H1 (cell line): ENCODE measurements around the gene EEF2. TPM values are rescaled to one million over a fixed set of nuclear protein-coding genes. Genes with fewer than 3 reads are reported as not detected.
A peak's percentile ranks its signal among the peaks of the same experiment; 100 is the strongest.

Experiments
- CTCF ChIA-PET: fragments of 300-600 bp; sonication (Branson Sonifier 250); formaldehyde crosslinking; loops from one replicate; lab custom pipeline; 2021; ENCODE audit not compliant: partially characterized antibody; lab: Charles Lee
- POLR2A ChIA-PET: fragments of 300-600 bp; sonication (Branson Sonifier 250); formaldehyde crosslinking; loops from one replicate; lab custom pipeline; 2021; ENCODE audit warnings: inconsistent platforms; ENCODE audit not compliant: partially characterized antibody; lab: Charles Lee
- DNase-seq, 2 experiments: peaks; one replicate each; pipeline versions ENCODE4 v3.0.0 to v3.0.0-alpha.2; 2010 to 2022; ENCODE audit warnings: low spot score in 2 of 2, low read depth in 1 of 2, mixed read lengths in 1 of 2
- FAIRE-seq: peaks from 2 replicates; lab custom pipeline; 2011; peaks lifted over from hg19 to GRCh38; lab: Jason Lieb, UNC
- H2AFZ ChIP-seq: 2 replicates; pipeline ENCODE4 v1.8.1; 2012; ENCODE audit warnings: low read length, inconsistent platforms
- H2AK5ac ChIP-seq: 2 replicates; pipeline ENCODE4 v1.6.1; 2013; ENCODE audit warnings: low read depth, low read length
- H2BK120ac ChIP-seq: replicated peaks from 2 replicates; pipeline ENCODE3; 2013; ENCODE audit warnings: low read depth, low read length, inconsistent platforms
- H2BK12ac ChIP-seq: 2 replicates; pipeline ENCODE4 v1.6.1; 2013; ENCODE audit warnings: low read depth, low read length
- H2BK15ac ChIP-seq: 2 replicates; pipeline ENCODE4 v1.6.1; 2013; ENCODE audit warnings: low read length
- H2BK20ac ChIP-seq: 2 replicates; pipeline ENCODE4 v1.6.1; 2013; ENCODE audit warnings: low read length
- H2BK5ac ChIP-seq: 2 replicates; pipeline ENCODE4 v1.6.1; 2013; ENCODE audit warnings: low read depth, low read length
- H3K14ac ChIP-seq: 2 replicates; pipeline ENCODE4 v1.6.1; 2013; ENCODE audit warnings: inconsistent platforms; ENCODE audit not compliant: insufficient read length
- H3K18ac ChIP-seq: 2 replicates; pipeline ENCODE4 v1.6.1; 2013; ENCODE audit warnings: low read length; ENCODE audit errors: extremely low read depth
- H3K23ac ChIP-seq: 2 replicates; pipeline ENCODE4 v1.6.1; 2013; ENCODE audit warnings: inconsistent platforms; ENCODE audit not compliant: insufficient read length
- H3K23me2 ChIP-seq: 2 replicates; pipeline ENCODE4 v1.6.1; 2013; ENCODE audit warnings: low read depth, low read length
- H3K27ac ChIP-seq: 2 replicates; pipeline ENCODE4 v1.6.1; 2011; ENCODE audit warnings: low read depth, low read length, inconsistent platforms
- H3K27me3 ChIP-seq, 4 experiments: replicated peaks in 1 of 4; 1 replicate in 1 of 4; 2 replicates in 3 of 4; pipeline versions ENCODE4 v1.6.1 to v1.8.1; 2011 to 2013; ENCODE audit warnings: low read length in 3 of 4, mild to moderate bottlenecking in 3 of 4, inconsistent platforms in 2 of 4, mixed read lengths in 2 of 4, moderate library complexity in 1 of 4; ENCODE audit not compliant: control insufficient read depth in 3 of 4, insufficient read depth in 3 of 4; ENCODE audit errors: extremely low read depth in 1 of 4
- H3K36me3 ChIP-seq, 4 experiments: 2 replicates each; pipeline versions ENCODE4 v1.6.1 to v1.8.1; 2011 to 2013; ENCODE audit warnings: mild to moderate bottlenecking in 4 of 4, low read length in 3 of 4, moderate library complexity in 2 of 4, control low read depth in 1 of 4, inconsistent platforms in 1 of 4; ENCODE audit not compliant: insufficient read depth in 4 of 4, control insufficient read depth in 2 of 4
- H3K4ac ChIP-seq: replicated peaks from 2 replicates; pipeline ENCODE3; 2013; ENCODE audit warnings: low read length, low read depth, mixed read lengths, inconsistent platforms; ENCODE audit not compliant: insufficient read length
- H3K4me1 ChIP-seq, 4 experiments: replicated peaks in 1 of 4; 1 replicate in 1 of 4; 2 replicates in 3 of 4; pipeline versions ENCODE4 v1.6.1 to v1.8.1; 2011 to 2013; ENCODE audit warnings: low read length in 3 of 4, inconsistent platforms in 2 of 4, mixed read lengths in 1 of 4; ENCODE audit not compliant: insufficient read depth in 4 of 4, control insufficient read depth in 3 of 4
- H3K4me2 ChIP-seq, 2 experiments: 2 replicates each; pipeline versions ENCODE4 v1.6.1 to v1.8.1; 2011 to 2013; ENCODE audit warnings: low read depth in 2 of 2, low read length in 2 of 2, control low read depth in 1 of 2, inconsistent platforms in 1 of 2, mild to moderate bottlenecking in 1 of 2; ENCODE audit not compliant: insufficient read depth in 1 of 2
- H3K4me3 ChIP-seq, 4 experiments: fragments of 200-600, 300-600 bp in 1 of 4; sonication (generic), shearing (Covaris generic), sonication (Bioruptor Twin) in 1 of 4; 2 replicates each; pipeline versions ENCODE4 v1.5.1 to v1.8.1; 2011 to 2016; ENCODE audit warnings: low read length in 4 of 4, low read depth in 3 of 4, control low read depth in 2 of 4, inconsistent platforms in 2 of 4, mild to moderate bottlenecking in 2 of 4, mixed read lengths in 1 of 4, moderate library complexity in 1 of 4; ENCODE audit not compliant: insufficient read depth in 2 of 4; ENCODE audit errors: extremely low read depth in 1 of 4
- H3K56ac ChIP-seq: replicated peaks from 2 replicates; pipeline ENCODE3; 2013; ENCODE audit warnings: low read depth, mild to moderate bottlenecking, mixed read lengths, low read length, inconsistent platforms; ENCODE audit not compliant: insufficient read length
- H3K79me1 ChIP-seq: 2 replicates; pipeline ENCODE4 v1.6.1; 2013; ENCODE audit warnings: low read depth, low read length, control low read depth
- H3K79me2 ChIP-seq, 2 experiments: 2 replicates each; pipeline versions ENCODE4 v1.6.1 to v1.8.1; 2012 to 2013; ENCODE audit warnings: low read length in 2 of 2, mild to moderate bottlenecking in 2 of 2, inconsistent platforms in 1 of 2; ENCODE audit not compliant: insufficient read depth in 2 of 2, control insufficient read depth in 1 of 2
- H3K9ac ChIP-seq, 4 experiments: replicated peaks in 1 of 4; 1 replicate in 1 of 4; 2 replicates in 3 of 4; pipeline versions ENCODE4 v1.6.1 to v1.8.1; 2011 to 2013; ENCODE audit warnings: low read depth in 3 of 4, low read length in 3 of 4, control low read depth in 2 of 4, mild to moderate bottlenecking in 2 of 4, moderate library complexity in 2 of 4, inconsistent platforms in 1 of 4; ENCODE audit errors: extremely low read depth in 1 of 4
- H3K9me3 ChIP-seq, 2 experiments: 2 replicates each; pipeline versions ENCODE4 v1.6.1 to v1.8.1; 2012 to 2013; ENCODE audit warnings: mild to moderate bottlenecking in 2 of 2, moderate library complexity in 2 of 2, control low read depth in 1 of 2, inconsistent platforms in 1 of 2, low read depth in 1 of 2, low read length in 1 of 2, mixed read lengths in 1 of 2; ENCODE audit not compliant: insufficient read depth in 2 of 2
- H4K20me1 ChIP-seq, 2 experiments: replicated peaks in 1 of 2; 2 replicates each; pipeline versions ENCODE3 to v1.8.1; 2011 to 2013; ENCODE audit warnings: inconsistent platforms in 2 of 2, low read length in 2 of 2, mild to moderate bottlenecking in 1 of 2; ENCODE audit not compliant: insufficient read depth in 2 of 2, control insufficient read depth in 1 of 2
- H4K5ac ChIP-seq: 2 replicates; pipeline ENCODE4 v1.6.1; 2013; ENCODE audit warnings: low read length, low read depth, mixed read lengths, inconsistent platforms; ENCODE audit not compliant: insufficient read length
- H4K8ac ChIP-seq: 2 replicates; pipeline ENCODE4 v1.8.0; 2013; ENCODE audit warnings: mild to moderate bottlenecking, moderate library complexity, low read length, inconsistent platforms; ENCODE audit not compliant: insufficient read depth; ENCODE audit errors: extremely low read depth
- H4K91ac ChIP-seq: replicated peaks from 2 replicates; pipeline ENCODE3; 2013; ENCODE audit warnings: low read length, mixed read lengths, inconsistent platforms; ENCODE audit not compliant: insufficient read length
- ASH2L ChIP-seq: fragments of 200-600, 300-600 bp; sonication (generic); IDR thresholded peaks from one replicate; pipeline ENCODE4 v1.7.1; 2017; ENCODE audit warnings: low read length
- CBX8 ChIP-seq: fragments of 300-800, 300-1000 bp; sonication (generic); IDR thresholded peaks from 2 replicates; pipeline ENCODE4 v1.7.1; 2016; ENCODE audit warnings: low read depth, low read length, borderline replicate concordance
- CEBPB ChIP-seq: IDR thresholded peaks from 2 replicates; pipeline ENCODE4 v1.6.1; 2012; ENCODE audit warnings: low read depth, low read length
- CHD1 ChIP-seq: IDR thresholded peaks from 2 replicates; pipeline ENCODE4 v1.6.1; 2012; ENCODE audit warnings: low read depth, low read length, improper control_type of control experiment
- CREB1 ChIP-seq: IDR thresholded peaks from 2 replicates; pipeline ENCODE4 v1.6.1; 2012; ENCODE audit warnings: inconsistent platforms
- EP300 ChIP-seq, 2 experiments: IDR thresholded peaks; 1 replicate in 1 of 2; 2 replicates in 1 of 2; pipeline ENCODE4 v1.6.1; 2011 to 2012; ENCODE audit warnings: low read depth in 2 of 2, low read length in 2 of 2, mild to moderate bottlenecking in 2 of 2, borderline replicate concordance in 1 of 2, inconsistent platforms in 1 of 2, moderate library complexity in 1 of 2
- FOSL1 ChIP-seq: IDR thresholded peaks from 2 replicates; pipeline ENCODE4 v1.6.1; 2011; ENCODE audit warnings: mild to moderate bottlenecking, low read depth, low read length, moderate library complexity; ENCODE audit not compliant: insufficient read depth
- JUND ChIP-seq: IDR thresholded peaks from 2 replicates; pipeline ENCODE4 v1.6.1; 2011; ENCODE audit warnings: mild to moderate bottlenecking, improper control_type of control experiment, low read length
- KDM1A ChIP-seq: fragments of 200-600, 300-600 bp; sonication (generic); IDR thresholded peaks from 2 replicates; pipeline ENCODE4 v1.7.1; 2016; ENCODE audit warnings: mild to moderate bottlenecking, low read length, borderline replicate concordance
- POU5F1 ChIP-seq: IDR thresholded peaks from 2 replicates; pipeline ENCODE4 v1.6.1; 2011; ENCODE audit warnings: low read depth, mild to moderate bottlenecking, low read length, moderate library complexity
- YY1 ChIP-seq: IDR thresholded peaks from 2 replicates; pipeline ENCODE4 v1.6.1; 2011; ENCODE audit warnings: low read depth, mild to moderate bottlenecking, low read length
- WGBS, 2 experiments: shearing (Covaris generic) in 1 of 2; methylation state at CpG; one replicate each; pipeline versions ENCODE4 v1.1.6 to v1.1.7; 2013 to 2015; ENCODE audit warnings: low lambda C conversion rate in 2 of 2, mixed read lengths in 2 of 2, inconsistent platforms in 1 of 2, low coverage in 1 of 2, missing lambda C conversion rate in 1 of 2; ENCODE audit not compliant: insufficient replicate concordance in 2 of 2, insufficient coverage in 1 of 2, insufficient read length in 1 of 2; ENCODE audit errors: extremely low coverage in 1 of 2, missing lambda C conversion rate in 1 of 2; 5-methylcytosine and 5-hydroxymethylcytosine counted together
- polyA plus RNA-seq, 7 experiments: library from polyadenylated mRNA; depleted of rRNA in 3 of 7; stranded (reverse) in 5 of 7; unstranded in 2 of 7; fragments of >200 nt in 5 of 7; fragments of 200-250 nt in 2 of 7; gene quantifications; 1 replicate in 5 of 7; 2 replicates in 1 of 7; 4 replicates in 1 of 7; pipeline versions ENCODE4 v1.2.1 to v1.2.3, GENCODE V29; 2011 to 2013; ENCODE audit warnings: missing spikeins in 2 of 7, mixed read lengths in 2 of 7
- total RNA-seq: library from RNA; stranded (reverse); fragmentation: NEBNext Ultra II Directional; extraction: Animal tissue kit (Norgen Biotek cat#: 25700); gene quantifications from 2 replicates; pipeline ENCODE4 v1.2.1, GENCODE V29; 2021
- TF ChIP-seq, protein P1 (sequence below), 3 experiments: IDR thresholded peaks; 1 replicate in 2 of 3; 2 replicates in 1 of 3; pipeline versions ENCODE4 v1.5.1 to v1.6.1; 2011; ENCODE audit warnings: low read length in 3 of 3, mild to moderate bottlenecking in 3 of 3, inconsistent platforms in 2 of 3, low read depth in 1 of 3, moderate library complexity in 1 of 3; ENCODE audit not compliant: insufficient read depth in 1 of 3; ENCODE audit errors: control extremely low read depth in 1 of 3

The EEF2 gene
- total and polyA plus RNA-seq, 2 of the 8 experiments (the other 6 are each of a cell fraction or from before 2014, with no cell fraction given): 1,554 to 3,380 TPM

DNA sequence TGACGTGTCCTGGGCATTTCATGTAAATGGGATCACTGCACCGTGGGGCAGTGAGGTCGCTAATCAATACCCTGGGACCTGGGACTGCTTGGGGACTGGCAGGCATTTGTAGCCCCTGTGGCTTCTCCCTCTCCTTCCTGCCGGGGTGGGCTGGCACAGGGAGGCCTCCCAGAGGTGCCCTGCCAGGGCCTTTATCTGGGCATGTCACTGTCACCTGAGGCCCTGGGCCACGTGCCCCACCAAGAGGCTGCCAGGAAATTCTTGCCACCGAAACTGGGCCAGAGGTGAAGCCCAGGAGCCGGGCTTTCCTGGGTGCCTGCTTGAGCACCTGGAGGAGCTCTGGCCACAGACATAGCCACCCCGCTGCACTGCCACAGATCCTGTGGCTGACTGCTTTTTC is 54.2 kb downstream of the EEF2 start:
- no peak for FAIRE-seq
- H3K27ac ChIP-seq: no peak overlapping the region
- no peak overlapping the region for H3K18ac ChIP-seq
- H3K4me2 ChIP-seq: no peak overlapping the region
- no peak overlapping the region for H3K23ac ChIP-seq
- peaks cover 0 to 2% (median 0%) of the 10 kb centered on the region in 4 experiments; a peak in 1 of 7 replicates for H3K4me1 ChIP-seq
- no peaks in the 10 kb centered on the region for H4K20me1 ChIP-seq
- H3K4ac ChIP-seq: no peak overlapping the region
- no peaks in the 10 kb centered on the region for H3K36me3 ChIP-seq
- peak overlapping the region; percentile 74 for H4K91ac ChIP-seq
- WGBS, 2 experiments: 83% methylated on average over 8 of the region's 8 CpGs; no CpG with 5 or more reads in 1 of the 2 experiments
- H3K27me3 ChIP-seq: no peaks in the 10 kb centered on the region; a peak in 1 of 7 replicates
- no peak overlapping the region for H2BK12ac ChIP-seq
- H3K9me3 ChIP-seq: no peaks in the 10 kb centered on the region
- H2BK120ac ChIP-seq: no peak overlapping the region
- peaks cover 3% of the 10 kb centered on the region; the same call in 1 of the 2 replicates for H3K23me2 ChIP-seq
- no peak overlapping the region for H3K14ac ChIP-seq
- H2AFZ ChIP-seq: no peak overlapping the region
- H3K4me3 ChIP-seq: no peak overlapping the region
- no peak overlapping the region for H3K56ac ChIP-seq
- H4K5ac ChIP-seq: no peak overlapping the region
- peaks cover 0 to 7% of the 10 kb centered on the region in 2 experiments; a peak in 1 of 4 replicates for H3K79me2 ChIP-seq
- CTCF ChIA-PET: no interaction called here
- no peak overlapping the region for H2BK5ac ChIP-seq
- H4K8ac ChIP-seq: no peak overlapping the region
- no peak overlapping the region for H3K9ac ChIP-seq
- POLR2A ChIA-PET: interaction anchor here (5.0 kb wide), 1 partner anchor 38 kb away, joined by 52 read pairs; the partner anchor contains the start of gene DAPK3
- no peak overlapping the region for H2BK20ac ChIP-seq
- no peak overlapping the region for H2BK15ac ChIP-seq
- DNase-seq: no peak
- no peaks in the 10 kb centered on the region for H3K79me1 ChIP-seq
- 0 out of 2 replicates have a peak overlapping the region, but pooled peaks have one; percentile 6 for H2AK5ac ChIP-seq
- TF ChIP-seq CEBPB: no peak
- no peak for TF ChIP-seq JUND
- TF ChIP-seq CREB1: no peak
- TF ChIP-seq CHD1: no peak
- TF ChIP-seq YY1: no peak
- no peak for TF ChIP-seq FOSL1
- no peak for TF ChIP-seq ASH2L
- TF ChIP-seq, protein P1, sequence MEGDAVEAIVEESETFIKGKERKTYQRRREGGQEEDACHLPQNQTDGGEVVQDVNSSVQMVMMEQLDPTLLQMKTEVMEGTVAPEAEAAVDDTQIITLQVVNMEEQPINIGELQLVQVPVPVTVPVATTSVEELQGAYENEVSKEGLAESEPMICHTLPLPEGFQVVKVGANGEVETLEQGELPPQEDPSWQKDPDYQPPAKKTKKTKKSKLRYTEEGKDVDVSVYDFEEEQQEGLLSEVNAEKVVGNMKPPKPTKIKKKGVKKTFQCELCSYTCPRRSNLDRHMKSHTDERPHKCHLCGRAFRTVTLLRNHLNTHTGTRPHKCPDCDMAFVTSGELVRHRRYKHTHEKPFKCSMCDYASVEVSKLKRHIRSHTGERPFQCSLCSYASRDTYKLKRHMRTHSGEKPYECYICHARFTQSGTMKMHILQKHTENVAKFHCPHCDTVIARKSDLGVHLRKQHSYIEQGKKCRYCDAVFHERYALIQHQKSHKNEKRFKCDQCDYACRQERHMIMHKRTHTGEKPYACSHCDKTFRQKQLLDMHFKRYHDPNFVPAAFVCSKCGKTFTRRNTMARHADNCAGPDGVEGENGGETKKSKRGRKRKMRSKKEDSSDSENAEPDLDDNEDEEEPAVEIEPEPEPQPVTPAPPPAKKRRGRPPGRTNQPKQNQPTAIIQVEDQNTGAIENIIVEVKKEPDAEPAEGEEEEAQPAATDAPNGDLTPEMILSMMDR (IDR thresholded peaks at IDR 0.05; ENCODE audit: control extremely low read depth in 1 of 3, insufficient read depth in 1 of 3, low read depth in 1 of 3, low read length in 3 of 3): no peak
- TF ChIP-seq CBX8: no peak
- TF ChIP-seq POU5F1: no peak
- TF ChIP-seq KDM1A: no peak
- no peak for TF ChIP-seq EP300 (IDR thresholded peaks at IDR 0.05; ENCODE audit: borderline replicate concordance in 1 of 2, low read depth in 2 of 2, low read length in 2 of 2)
